HepG2 (cell line): Measurements from ENCODE around the gene ATP6V1F. TPM values are rescaled to one million over a fixed set of nuclear protein-coding genes. Genes with fewer than 3 reads are reported as not detected.

Experiments used
- ATAC-seq: fragments of 200-7000 bp; cut with Tn5 transposase; 3 replicates; pipeline ENCODE4 v1.9.1; 2020; ENCODE audit warnings: mild to moderate bottlenecking, moderate library complexity
- BruUV-seq: library from RNA; stranded (reverse); fragments of 400-500 nt; replicated peaks from 2 replicates; lab custom pipeline; 2021; lab: Mats Ljungman, UMichigan
- CTCF ChIA-PET: fragments of 300-600 bp; formaldehyde crosslinking; extraction: SDS; loops from one replicate; lab custom pipeline; 2021; ENCODE audit warnings: low total read pairs, inconsistent platforms, low intra/inter-chr PET ratio; lab: Yijun Ruan, JAX
- POLR2A ChIA-PET: fragments of 350-600 bp; sonication (Branson Sonifier 250); formaldehyde crosslinking; loops from one replicate; lab custom pipeline; 2020; ENCODE audit warnings: antibody characterized with exemption, inconsistent platforms; lab: Yijun Ruan, JAX
- DNase-seq: peaks from one replicate; pipeline ENCODE4 v3.0.0-alpha.2; 2015; ENCODE audit warnings: low spot score
- FAIRE-seq: peaks from 3 replicates; lab custom pipeline; 2011; peaks lifted over from hg19 to GRCh38; lab: Jason Lieb, UNC
- H2AFZ ChIP-seq: one replicate; pipeline ENCODE4 v1.6.1; 2011; ENCODE audit warnings: low read length, inconsistent platforms
- H3K27ac ChIP-seq: fragments of 300-600 bp; 3 replicates; pipeline ENCODE4 v1.8.0; 2011; ENCODE audit warnings: mixed run types, mild to moderate bottlenecking, mixed read lengths, low read length, inconsistent platforms; ENCODE audit not compliant: insufficient read depth; ENCODE audit errors: extremely low read length
- H3K27me3 ChIP-seq, 2 experiments: fragments of 200-600 bp in 1 of 2; 2 replicates in 1 of 2; 3 replicates in 1 of 2; pipeline versions ENCODE4 v1.6.0 to v1.8.0; 2011; ENCODE audit warnings: low read length in 2 of 2, mild to moderate bottlenecking in 2 of 2, moderate library complexity in 2 of 2, inconsistent platforms in 1 of 2; ENCODE audit not compliant: insufficient read depth in 2 of 2, control insufficient read depth in 1 of 2
- H3K36me3 ChIP-seq, 2 experiments: fragments of 200-600 bp in 1 of 2; replicated peaks in 1 of 2; 2 replicates in 1 of 2; 3 replicates in 1 of 2; pipeline versions ENCODE4 v1.5.1 to v1.8.0; 2011; ENCODE audit warnings: low read length in 2 of 2, inconsistent platforms in 1 of 2; ENCODE audit not compliant: insufficient read depth in 2 of 2, control insufficient read depth in 1 of 2
- H3K4me1 ChIP-seq: 2 replicates; pipeline ENCODE4 v1.5.1; 2012; ENCODE audit warnings: low read length, inconsistent platforms; ENCODE audit not compliant: insufficient read depth
- H3K4me2 ChIP-seq: 2 replicates; pipeline ENCODE4 v1.6.0; 2011; ENCODE audit warnings: low read depth, low read length, inconsistent platforms
- H3K4me3 ChIP-seq, 3 experiments: fragments of 200-600 bp in 1 of 3; sonication (generic), shearing (Covaris generic) in 1 of 3; replicated peaks in 1 of 3; 2 replicates each; pipeline ENCODE4 v1.5.1; 2011 to 2016; ENCODE audit warnings: low read length in 3 of 3, inconsistent platforms in 2 of 3, low read depth in 2 of 3, mild to moderate bottlenecking in 2 of 3, control low read depth in 1 of 3, mixed read lengths in 1 of 3; ENCODE audit not compliant: insufficient read depth in 1 of 3
- H3K79me2 ChIP-seq: one replicate; pipeline ENCODE4 v1.6.1; 2011; ENCODE audit warnings: low read length, inconsistent platforms; ENCODE audit not compliant: insufficient read depth
- H3K9ac ChIP-seq: 2 replicates; pipeline ENCODE4 v1.6.0; 2011; ENCODE audit warnings: mild to moderate bottlenecking, low read depth, low read length, inconsistent platforms; ENCODE audit not compliant: insufficient read depth
- H3K9me3 ChIP-seq: 2 replicates; pipeline ENCODE4 v1.5.1; 2012; ENCODE audit warnings: mild to moderate bottlenecking, low read length
- H4K20me1 ChIP-seq: 2 replicates; pipeline ENCODE4 v1.6.0; 2011; ENCODE audit warnings: inconsistent platforms, mild to moderate bottlenecking, low read length, moderate library complexity; ENCODE audit not compliant: insufficient read depth
- FOSL2 ChIP-seq: sonication (generic); formaldehyde crosslinking; IDR thresholded peaks from 2 replicates; pipeline ENCODE4 v1.4.0; 2020; ENCODE audit warnings: missing genetic modification reagents
- MTA1 ChIP-seq: sonication (generic); formaldehyde crosslinking; IDR thresholded peaks from 2 replicates; pipeline ENCODE4 v1.4.0; 2020; ENCODE audit warnings: missing genetic modification reagents, mild to moderate bottlenecking, borderline replicate concordance
- NFE2L2 ChIP-seq: fragments of 150-350 bp; IDR thresholded peaks from 2 replicates; pipeline ENCODE4 v1.6.1; 2014; ENCODE audit warnings: low read length
- NONO ChIP-seq, 2 experiments: fragments of 450-650 bp in 1 of 2; sonication (generic) in 1 of 2; formaldehyde crosslinking in 1 of 2; IDR thresholded peaks in 1 of 2; conservative IDR thresholded peaks in 1 of 2; 2 replicates each; pipeline versions ENCODE4 v1.6.1 to v1.8.0; 2017 to 2022; ENCODE audit warnings: mild to moderate bottlenecking in 1 of 2, missing genetic modification reagents in 1 of 2, moderate library complexity in 1 of 2
- SATB2 ChIP-seq: sonication (generic); formaldehyde crosslinking; IDR thresholded peaks from 2 replicates; pipeline ENCODE4 v1.5.0; 2020; ENCODE audit warnings: missing genetic modification reagents
- ZBTB40 ChIP-seq, 2 experiments: fragments of 450-650 bp in 1 of 2; sonication (generic) in 1 of 2; formaldehyde crosslinking in 1 of 2; IDR thresholded peaks; 2 replicates each; pipeline versions ENCODE4 v1.6.1 to v1.8.0; 2016 to 2022; ENCODE audit warnings: antibody characterized with exemption in 1 of 2, mild to moderate bottlenecking in 1 of 2, missing genetic modification reagents in 1 of 2
- WGBS: methylation state at CpG from one replicate; pipeline ENCODE4 v1.1.6; 2017; ENCODE audit warnings: low lambda C conversion rate; 5-methylcytosine and 5-hydroxymethylcytosine counted together
- in situ Hi-C: cut with HindIII; loops from 2 replicates; pipeline ENCODE4 v1.10.0; 2017; ENCODE audit warnings: low pct_unique_long_range_greater_than_20kb; ENCODE audit not compliant: extremely low pct_ligation_motif_present
- intact Hi-C: fragments of 100-400 bp; cut with micrococcal nuclease; formaldehyde crosslinking; loops from one replicate; pipeline ENCODE4 v1.10.0; 2022; ENCODE audit not compliant: unreplicated experiment
- polyA plus RNA-seq, 8 experiments: library from polyadenylated mRNA; depleted of rRNA in 3 of 8; stranded (reverse) in 7 of 8; unstranded in 1 of 8; fragments of >200 nt; fragmentation: Illumina TruSeq in 4 of 8; extraction: Trizol in 4 of 8; gene quantifications; 2 replicates each; pipeline versions ENCODE4 v1.2.1 to v1.2.3, GENCODE V29; 2011 to 2016; ENCODE audit warnings: low read depth in 4 of 8, missing spikeins in 1 of 8, mixed read lengths in 1 of 8; ENCODE audit not compliant: insufficient read depth in 1 of 8
- total RNA-seq, 5 experiments: library from RNA; depleted of rRNA; stranded (reverse); fragments of >200 nt; fragmentation: Illumina TruSeq; extraction: Trizol; gene quantifications; 2 replicates each; pipeline ENCODE4 v1.2.3, GENCODE V29; 2016; ENCODE audit warnings: low read depth in 1 of 5

Gene ATP6V1F
- total and polyA plus RNA-seq, 2 of the 13 experiments (the other 11 are each of a cell fraction or from before 2014, with no cell fraction given), result 87.2 to 132 TPM

- Histone ChIP-seq H3K79me2 (no peaks in the 10 kb centered on the region), H3K9me3 (no peaks in the 10 kb centered on the region), H3K4me3 (no peak overlapping the region), H3K27ac (no peak overlapping the region), H3K4me1 (peaks cover 26% of the 10 kb centered on the region), H3K4me2 (no peak overlapping the region), H3K27me3 (no peaks in the 10 kb centered on the region), H2AFZ (no peak overlapping the region), H3K9ac (no peak overlapping the region), H4K20me1 (no peaks in the 10 kb centered on the region), H3K36me3 (no peaks in the 10 kb centered on the region)
- ChIA-PET POLR2A (no interaction called here), CTCF (no interaction called here)
- DNase-seq (no peak), ATAC-seq (no peak), FAIRE-seq (no peak)
- no TSS peak for BruUV-seq
- TF ChIP-seq FOSL2 (CRISPR knock-in tag), result no peak
- no peak for TF ChIP-seq ZBTB40 (IDR thresholded peaks at IDR 0.05)
- no peak for TF ChIP-seq ZBTB40 (CRISPR knock-in tag; IDR thresholded peaks at IDR 0.05)
- no peak for TF ChIP-seq NFE2L2
- TF ChIP-seq NONO (IDR thresholded peaks at IDR 0.05), result no peak
- TF ChIP-seq NONO (CRISPR knock-in tag; conservative IDR thresholded peaks at IDR 0.05), result no peak
- no peak for TF ChIP-seq SATB2 (CRISPR knock-in tag)
- TF ChIP-seq MTA1 (CRISPR knock-in tag), result no peak
- in situ Hi-C loops (loop anchor here (5.0 to 25.0 kb wide), 2 partner anchors 90 to 445 kb away; partner anchors contain the start of gene CCDC136), intact Hi-C loops (loop anchor here (5.0 kb wide), 1 partner anchor 410 kb away; no protein-coding TSS in a partner anchor)
- 70% methylated on average over 8 of the region's 8 CpGs for WGBS
These were observed 19.5 kb downstream of the ATP6V1F start for GRCh38 chr7:128882134-128882533.
